WERI-Rb-1 (cell line): ENCODE results near the gene OPA3.
A peak's percentile ranks its signal among the peaks of the same experiment; 100 is the strongest.

Experiments
- DNase-seq: peaks from one replicate; pipeline ENCODE4 v3.0.0-alpha.2; 2020
- H3K27ac ChIP-seq: fragments of 250-450 bp; sonication (Bioruptor Pico); 2 replicates; pipeline ENCODE4 v1.5.1; 2020; ENCODE audit warnings: mild to moderate bottlenecking, moderate library complexity
- H3K27me3 ChIP-seq: fragments of 250-450 bp; sonication (Bioruptor Pico); 2 replicates; pipeline ENCODE4 v1.5.1; 2021; ENCODE audit warnings: mild to moderate bottlenecking, low read depth, moderate library complexity; ENCODE audit not compliant: insufficient read depth, severe bottlenecking
- H3K36me3 ChIP-seq: fragments of 250-450 bp; sonication (Bioruptor Pico); 2 replicates; pipeline ENCODE4 v1.5.1; 2020; ENCODE audit warnings: mild to moderate bottlenecking, moderate library complexity
- H3K4me3 ChIP-seq: 2 replicates; pipeline ENCODE4 v1.5.1; 2011; ENCODE audit warnings: low read depth, mild to moderate bottlenecking, control low read depth, low read length
- H3K9me3 ChIP-seq: fragments of 250-450 bp; sonication (Bioruptor Pico); 2 replicates; pipeline ENCODE4 v1.5.1; 2021; ENCODE audit warnings: mild to moderate bottlenecking, moderate library complexity; ENCODE audit not compliant: severe bottlenecking
- CTCF ChIP-seq: IDR thresholded peaks from 2 replicates; pipeline ENCODE4 v1.5.1; 2011; ENCODE audit warnings: low read depth, mild to moderate bottlenecking, control low read depth, inconsistent platforms, low read length

The OPA3 gene

GRCh38 chr19:45587873-45588272 lies 3.3 kb upstream of the OPA3 start:
- no peak for TF ChIP-seq CTCF
- no peak overlapping the region for H3K4me3 ChIP-seq
- DNase-seq: peak; percentile 44
- peak overlapping the region; percentile 45; the same call in 1 of the 2 replicates for H3K27ac ChIP-seq
- H3K27me3 ChIP-seq: no peaks in the 10 kb centered on the region
- H3K9me3 ChIP-seq: no peaks in the 10 kb centered on the region
- H3K36me3 ChIP-seq: no peaks in the 10 kb centered on the region

- Histone ChIP-seq H3K27me3 (no peaks in the 10 kb centered on the region), H3K27ac (no peak overlapping the region), H3K36me3 (no peaks in the 10 kb centered on the region; the same call in 1 of the 2 replicates), H3K9me3 (no peaks in the 10 kb centered on the region), H3K4me3 (peak overlapping the region; percentile 67)
- TF ChIP-seq CTCF: no peak
- DNase-seq: no peak
Observed at GRCh38 chr19:45585158-45585577, 566 bp upstream of the OPA3 start.

- H3K9me3 ChIP-seq: no peaks in the 10 kb centered on the region
- DNase-seq: no peak
- TF ChIP-seq CTCF: no peak
- no peaks in the 10 kb centered on the region for H3K27me3 ChIP-seq
- H3K27ac ChIP-seq: no peak overlapping the region
- no peaks in the 10 kb centered on the region; the same call in 1 of the 2 replicates for H3K36me3 ChIP-seq
- no peak overlapping the region for H3K4me3 ChIP-seq
Observed at GRCh38 chr19:45581576-45581975, 3.0 kb downstream of the OPA3 start.

- H3K9me3 ChIP-seq: no peaks in the 10 kb centered on the region
- TF ChIP-seq CTCF: no peak
- no peaks in the 10 kb centered on the region for H3K27me3 ChIP-seq
- no peak overlapping the region for H3K27ac ChIP-seq
- DNase-seq: no peak
- H3K4me3 ChIP-seq: no peak overlapping the region
- no peaks in the 10 kb centered on the region; the same call in none of the 2 replicates for H3K36me3 ChIP-seq
Observed at GRCh38 chr19:45578861-45579260, 5.7 kb downstream of the OPA3 start.

GRCh38 chr19:45577111-45577905 lies 7.3 kb downstream of the OPA3 start:
- peak; percentile 63 for DNase-seq
- peak overlapping the region; percentile 43 for H3K27ac ChIP-seq

More at GRCh38 chr19:45577111-45577905, 7.3 kb downstream of the OPA3 start:
- Histone ChIP-seq H3K36me3 (no peaks in the 10 kb centered on the region; the same call in none of the 2 replicates), H3K9me3 (no peaks in the 10 kb centered on the region), H3K27me3 (no peaks in the 10 kb centered on the region), H3K4me3 (no peak overlapping the region)
- no peak for TF ChIP-seq CTCF
